IPS-20b (cell line): Measurements from ENCODE around the gene BRD3.

Source experiments
- H3K27ac ChIP-seq: one replicate; pipeline ENCODE4 v1.5.1; 2013; ENCODE audit warnings: low read length
- H3K27me3 ChIP-seq: 2 replicates; pipeline ENCODE4 v1.6.1; 2013; ENCODE audit warnings: mild to moderate bottlenecking, low read length, inconsistent platforms; ENCODE audit not compliant: insufficient read depth
- H3K36me3 ChIP-seq: 2 replicates; pipeline ENCODE4 v1.6.1; 2013; ENCODE audit warnings: low read depth, mild to moderate bottlenecking, inconsistent platforms, low read length, moderate library complexity; ENCODE audit not compliant: insufficient read depth
- H3K4me1 ChIP-seq: 2 replicates; pipeline ENCODE4 v1.6.1; 2013; ENCODE audit warnings: mild to moderate bottlenecking, control low read depth, inconsistent platforms, low read length, moderate library complexity; ENCODE audit not compliant: insufficient read depth
- H3K4me3 ChIP-seq: 2 replicates; pipeline ENCODE4 v1.5.1; 2013; ENCODE audit warnings: mild to moderate bottlenecking, low read length, inconsistent platforms
- H3K9ac ChIP-seq: 2 replicates; pipeline ENCODE4 v1.6.1; 2013; ENCODE audit warnings: low read depth, mild to moderate bottlenecking, inconsistent platforms, low read length, moderate library complexity
- H3K9me3 ChIP-seq: 2 replicates; pipeline ENCODE4 v1.6.1; 2013; ENCODE audit warnings: mild to moderate bottlenecking, low read depth, low read length, inconsistent platforms; ENCODE audit not compliant: insufficient read depth

BRD3 gene

DNA sequence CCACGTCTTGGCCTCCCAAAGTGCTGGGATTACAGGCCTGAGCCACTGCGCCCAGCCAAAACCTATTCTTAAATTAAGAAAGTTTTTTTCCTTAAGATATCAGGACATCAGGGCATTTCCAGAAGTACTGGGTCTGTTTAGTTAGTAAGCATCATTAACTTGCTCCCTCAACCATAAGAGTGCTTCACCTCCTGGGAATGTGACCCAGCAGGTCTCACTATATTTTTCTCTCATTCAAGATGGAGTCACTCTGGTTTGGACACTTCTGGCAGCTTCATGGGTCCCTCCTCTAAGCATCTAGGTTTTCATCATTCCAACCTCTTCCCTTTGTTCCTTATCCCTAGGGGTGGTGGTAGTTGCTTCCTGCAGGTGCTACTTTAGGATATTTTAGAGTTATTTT, 52.9 kb downstream of the BRD3 start:
- Histone ChIP-seq H3K4me3 (no peak overlapping the region), H3K4me1 (no peaks in the 10 kb centered on the region), H3K36me3 (no peaks in the 10 kb centered on the region)

GRCh38 chr9:134011401-134011800, 56.4 kb downstream of the BRD3 start:
- H3K4me3 ChIP-seq, result no peak overlapping the region
- no peaks in the 10 kb centered on the region for H3K27me3 ChIP-seq
- H3K36me3 ChIP-seq, result no peaks in the 10 kb centered on the region
- H3K9ac ChIP-seq, result no peak overlapping the region
- H3K9me3 ChIP-seq, result peaks cover 32% of the 10 kb centered on the region
- H3K4me1 ChIP-seq, result no peaks in the 10 kb centered on the region
- no peak overlapping the region for H3K27ac ChIP-seq

More for the DNA sequence above, 52.9 kb downstream of the BRD3 start:
- peaks cover 47% of the 10 kb centered on the region for H3K9me3 ChIP-seq
- no peaks in the 10 kb centered on the region for H3K27me3 ChIP-seq
- H3K27ac ChIP-seq, result no peak overlapping the region
- H3K9ac ChIP-seq, result no peak overlapping the region

DNA sequence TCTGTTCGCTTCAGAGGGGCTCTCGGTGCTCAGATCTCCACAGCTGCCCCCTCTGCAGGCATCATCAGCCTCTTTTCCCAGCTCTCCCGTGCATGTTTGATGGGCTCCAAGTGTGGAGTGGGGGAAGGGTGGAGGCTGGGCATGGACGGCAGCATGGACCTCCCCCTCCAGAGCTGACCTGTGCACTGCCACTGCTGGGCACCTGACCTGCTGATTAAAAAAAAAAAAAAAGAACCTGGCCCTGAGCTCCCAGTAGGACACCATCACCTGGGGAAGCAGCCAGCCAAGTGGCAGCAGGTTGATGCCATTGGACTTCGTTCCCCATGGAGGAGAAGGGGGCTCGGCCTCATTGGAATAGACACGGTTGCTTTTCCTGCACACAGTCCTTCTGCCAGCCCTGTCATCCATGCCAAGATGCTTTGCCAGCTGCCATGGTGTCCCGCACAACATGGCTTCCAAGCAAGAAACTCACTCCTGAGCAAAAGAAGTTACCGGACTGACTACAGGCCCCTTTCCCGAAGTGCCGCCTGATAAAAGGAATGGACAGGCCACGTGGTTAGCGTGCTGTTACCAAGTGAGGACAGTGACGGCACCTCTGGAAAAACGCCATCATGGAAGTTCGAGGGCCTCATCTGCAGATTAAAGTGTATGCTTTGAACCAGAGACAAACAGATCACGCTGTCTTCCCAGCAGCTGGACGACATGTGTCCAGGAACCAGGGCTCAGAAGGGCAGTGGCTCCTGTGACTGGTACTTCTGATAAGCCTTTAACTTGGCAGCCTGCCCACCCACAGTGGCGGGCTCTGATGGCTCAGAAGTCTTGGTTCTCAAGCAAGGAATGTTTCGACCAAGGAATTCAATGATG, 57.3 kb downstream of the BRD3 start:
- no peak overlapping the region for H3K9ac ChIP-seq
- peaks cover 27% of the 10 kb centered on the region for H3K9me3 ChIP-seq
- H3K27me3 ChIP-seq, result no peaks in the 10 kb centered on the region
- no peak overlapping the region for H3K4me3 ChIP-seq
- no peaks in the 10 kb centered on the region for H3K4me1 ChIP-seq
- no peak overlapping the region for H3K27ac ChIP-seq
- H3K36me3 ChIP-seq, result no peaks in the 10 kb centered on the region

- Histone ChIP-seq H3K36me3 (no peaks in the 10 kb centered on the region), H3K9me3 (peaks cover 13% of the 10 kb centered on the region), H3K4me1 (no peaks in the 10 kb centered on the region), H3K4me3 (no peak overlapping the region), H3K27me3 (no peaks in the 10 kb centered on the region), H3K27ac (no peak overlapping the region), H3K9ac (no peak overlapping the region)
Observed at GRCh38 chr9:134007571-134007970, 60.3 kb downstream of the BRD3 start.

- Histone ChIP-seq H3K27me3 (no peaks in the 10 kb centered on the region), H3K4me1 (no peaks in the 10 kb centered on the region), H3K27ac (no peak overlapping the region), H3K9me3 (peaks cover 13% of the 10 kb centered on the region), H3K36me3 (no peaks in the 10 kb centered on the region), H3K4me3 (no peak overlapping the region), H3K9ac (no peak overlapping the region)
Observed at GRCh38 chr9:134007150-134007549, 60.7 kb downstream of the BRD3 start.

- Histone ChIP-seq H3K27ac (no peak overlapping the region), H3K27me3 (no peaks in the 10 kb centered on the region), H3K4me1 (no peaks in the 10 kb centered on the region), H3K9ac (no peak overlapping the region), H3K9me3 (no peaks in the 10 kb centered on the region), H3K36me3 (no peaks in the 10 kb centered on the region), H3K4me3 (no peak overlapping the region)
Observed at GRCh38 chr9:134005381-134005780, 62.4 kb downstream of the BRD3 start.

- Histone ChIP-seq H3K4me1 (no peaks in the 10 kb centered on the region), H3K4me3 (no peak overlapping the region), H3K36me3 (no peaks in the 10 kb centered on the region), H3K27me3 (no peaks in the 10 kb centered on the region), H3K9ac (no peak overlapping the region), H3K9me3 (no peaks in the 10 kb centered on the region), H3K27ac (no peak overlapping the region)
Observed at GRCh38 chr9:134004881-134005280, 62.9 kb downstream of the BRD3 start.

- H3K9ac ChIP-seq, result no peak overlapping the region
- no peaks in the 10 kb centered on the region for H3K9me3 ChIP-seq
- no peaks in the 10 kb centered on the region for H3K4me1 ChIP-seq
- no peaks in the 10 kb centered on the region for H3K36me3 ChIP-seq
- H3K27me3 ChIP-seq, result no peaks in the 10 kb centered on the region
- no peak overlapping the region for H3K4me3 ChIP-seq
- no peak overlapping the region for H3K27ac ChIP-seq
Observed at GRCh38 chr9:134004131-134004873, 63.5 kb downstream of the BRD3 start.

- Histone ChIP-seq H3K4me1 (no peaks in the 10 kb centered on the region), H3K4me3 (no peak overlapping the region), H3K27ac (no peak overlapping the region), H3K9me3 (no peaks in the 10 kb centered on the region), H3K27me3 (no peaks in the 10 kb centered on the region), H3K36me3 (no peaks in the 10 kb centered on the region), H3K9ac (no peak overlapping the region)
Observed at GRCh38 chr9:134003237-134003636, 64.6 kb downstream of the BRD3 start.

- Histone ChIP-seq H3K9me3 (no peaks in the 10 kb centered on the region), H3K4me1 (no peaks in the 10 kb centered on the region), H3K27me3 (no peaks in the 10 kb centered on the region), H3K9ac (no peak overlapping the region), H3K4me3 (no peak overlapping the region), H3K27ac (no peak overlapping the region), H3K36me3 (no peaks in the 10 kb centered on the region)
Observed at GRCh38 chr9:134002796-134003195, 65.0 kb downstream of the BRD3 start.

- no peak overlapping the region for H3K4me3 ChIP-seq
- no peak overlapping the region for H3K9ac ChIP-seq
- H3K4me1 ChIP-seq, result no peaks in the 10 kb centered on the region
- H3K9me3 ChIP-seq, result no peaks in the 10 kb centered on the region
- H3K36me3 ChIP-seq, result no peaks in the 10 kb centered on the region
- no peak overlapping the region for H3K27ac ChIP-seq
- H3K27me3 ChIP-seq, result no peaks in the 10 kb centered on the region
Observed at GRCh38 chr9:133999851-134000265, 68.0 kb downstream of the BRD3 start.
